ENCODE data around the gene ILF3. TPM values are rescaled to one million over a fixed set of nuclear protein-coding genes. Genes with fewer than 3 reads are reported as not detected.

ILF3 gene

Small RNA genes lying within 50 kb of the gene (small RNA-seq; reads per million reads assigned to genes)
- gene MIR638 (ENCODE audit: insufficient read depth), result not detected
